LoVo (cell line): ENCODE measurements around the gene PMM1.
A peak's percentile ranks its signal among the peaks of the same experiment; 100 is the strongest.
"Not testable (repeated sequence)": the region's sequence is repeated elsewhere in the genome, so short reads cannot be mapped to it uniquely, and the experiment has no call there.

Source experiments
- DNase-seq: peaks from one replicate; pipeline ENCODE4 v3.0.0-alpha.2; 2016; ENCODE audit warnings: low spot score

PMM1 gene

GRCh38 chr22:41589391-41590241 is at the start of gene PMM1:
PMM1 (minus strand) TSS chr22:41589840; CDS start chr22:41589805, 35 bp downstream.
- DNase-seq: peak; percentile 99

DNA sequence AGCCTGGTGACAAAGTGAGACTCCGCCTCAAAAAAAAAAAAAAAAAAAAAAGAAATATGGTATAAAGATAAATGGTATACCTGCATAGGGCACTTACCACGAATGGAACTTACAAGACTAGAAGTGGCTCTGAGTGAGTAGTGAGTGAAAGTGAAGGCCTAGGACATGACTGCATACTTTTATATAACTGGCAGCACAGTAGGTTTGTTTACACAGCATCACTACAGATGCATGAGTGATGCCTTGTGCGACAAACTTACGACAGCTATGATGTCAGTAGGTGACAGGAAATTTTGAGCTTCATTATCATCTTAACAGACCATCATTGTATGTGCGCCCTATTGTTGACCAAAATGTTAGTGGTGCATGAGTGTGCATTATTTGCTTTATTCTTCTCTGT is 49.1 kb upstream of the PMM1 start:
- no peak for DNase-seq

- no peak for DNase-seq
These were observed 48.5 kb upstream of the PMM1 start for GRCh38 chr22:41638124-41638523.

- not testable (repeated sequence) for DNase-seq
These were observed 48.0 kb upstream of the PMM1 start for GRCh38 chr22:41637623-41638022.

DNA sequence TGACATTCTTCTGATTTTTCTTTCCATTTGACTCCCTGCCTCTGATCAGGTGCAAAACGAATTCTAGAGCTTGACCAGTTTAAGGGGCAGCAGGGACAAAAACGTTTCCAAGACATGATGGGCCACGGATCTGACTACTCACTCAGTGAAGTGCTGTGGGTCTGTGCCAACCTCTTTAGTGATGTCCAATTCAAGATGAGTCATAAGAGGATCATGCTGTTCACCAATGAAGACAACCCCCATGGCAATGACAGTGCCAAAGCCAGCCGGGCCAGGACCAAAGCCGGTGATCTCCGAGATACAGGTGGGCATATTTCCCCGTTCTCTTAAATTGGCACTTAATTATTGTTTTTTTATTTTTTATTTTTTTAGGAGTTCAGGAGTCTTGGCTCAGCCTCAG is 46.8 kb upstream of the PMM1 start:
- DNase-seq: no peak

DNA sequence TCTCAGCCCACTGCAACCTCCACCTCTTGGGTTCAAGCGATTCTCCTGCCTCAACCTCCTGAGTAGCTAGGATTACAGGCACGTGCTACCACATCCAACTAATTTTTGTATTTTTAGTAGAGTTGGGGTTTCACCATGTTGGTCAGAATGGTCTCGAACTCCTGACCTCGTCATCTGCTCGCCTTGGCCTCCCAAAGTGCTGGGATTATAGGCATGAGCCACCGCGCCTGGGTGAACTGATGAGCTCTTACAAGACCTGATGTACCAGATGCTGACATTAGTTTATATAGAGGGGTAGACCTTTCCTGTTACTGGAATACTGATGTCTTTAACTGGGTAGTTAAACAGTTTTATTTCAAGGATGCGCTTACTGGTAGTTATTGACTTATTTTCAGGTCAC is 45.0 kb upstream of the PMM1 start:
- not testable (repeated sequence) for DNase-seq

- DNase-seq: not testable (repeated sequence)
These were observed 42.0 kb upstream of the PMM1 start for GRCh38 chr22:41631615-41632014.

- not testable (repeated sequence) for DNase-seq
These were observed 41.5 kb upstream of the PMM1 start for GRCh38 chr22:41631115-41631514.

GRCh38 chr22:41625577-41625976 is 35.9 kb upstream of the PMM1 start:
- no peak for DNase-seq

DNA sequence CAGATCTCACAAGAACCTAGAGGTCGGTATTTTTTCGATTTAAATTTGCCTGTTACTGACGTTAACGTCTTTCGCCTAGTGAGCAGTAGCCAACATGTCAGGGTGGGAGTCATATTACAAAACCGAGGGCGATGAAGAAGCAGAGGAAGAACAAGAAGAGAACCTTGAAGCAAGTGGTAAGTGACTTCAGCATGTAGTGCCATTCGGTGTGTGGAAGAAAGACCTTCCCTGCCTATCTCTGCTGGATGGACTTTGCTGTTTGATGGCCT is 32.2 kb upstream of the PMM1 start:
- DNase-seq: no peak

DNA sequence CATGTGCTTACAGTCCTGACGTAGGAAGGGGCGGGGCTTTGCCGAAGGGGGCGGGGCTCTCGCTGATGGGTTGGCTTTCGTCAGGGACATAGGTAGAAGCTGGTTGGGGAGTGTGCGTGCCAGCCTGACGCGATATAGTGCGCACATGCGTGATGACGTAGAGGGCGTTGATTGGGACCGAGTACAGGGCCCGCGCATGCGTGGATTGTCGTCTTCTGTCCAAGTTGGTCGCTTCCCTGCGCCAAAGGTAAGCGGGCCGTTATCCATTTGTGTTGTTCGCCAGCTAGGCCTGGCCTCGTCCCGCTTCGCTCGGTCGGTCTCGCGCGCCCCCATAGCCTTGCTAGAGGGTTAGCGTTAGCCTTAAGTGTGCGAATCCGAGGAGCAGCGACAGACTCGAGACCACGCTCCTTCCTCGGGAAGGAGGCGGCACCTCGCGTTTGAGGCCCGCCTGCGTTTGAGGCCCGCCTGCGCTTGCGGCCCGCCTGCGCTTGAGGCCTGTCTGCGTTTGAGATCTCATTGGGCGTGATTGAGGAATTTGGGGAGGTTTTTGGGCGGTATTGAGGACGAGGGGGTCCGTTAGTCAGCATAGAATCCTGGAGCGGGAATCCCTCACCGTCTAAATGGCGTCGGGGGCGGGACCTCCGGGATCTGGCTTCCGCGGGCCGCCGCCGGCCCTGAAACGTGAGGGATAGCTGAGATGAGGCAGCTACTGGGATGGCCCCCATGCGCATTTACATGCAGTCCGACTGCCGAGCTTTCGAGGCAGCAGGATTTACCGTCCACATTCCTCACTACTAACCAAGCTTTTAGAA is 31.7 kb upstream of the PMM1 start, which contains the start of gene XRCC6:
TSS of gene XRCC6 (plus strand) at position 197 of the 812 bp plus-strand sequence. CDS start 710 bp downstream, outside the sequence.
- peak; percentile 100 for DNase-seq

DNA sequence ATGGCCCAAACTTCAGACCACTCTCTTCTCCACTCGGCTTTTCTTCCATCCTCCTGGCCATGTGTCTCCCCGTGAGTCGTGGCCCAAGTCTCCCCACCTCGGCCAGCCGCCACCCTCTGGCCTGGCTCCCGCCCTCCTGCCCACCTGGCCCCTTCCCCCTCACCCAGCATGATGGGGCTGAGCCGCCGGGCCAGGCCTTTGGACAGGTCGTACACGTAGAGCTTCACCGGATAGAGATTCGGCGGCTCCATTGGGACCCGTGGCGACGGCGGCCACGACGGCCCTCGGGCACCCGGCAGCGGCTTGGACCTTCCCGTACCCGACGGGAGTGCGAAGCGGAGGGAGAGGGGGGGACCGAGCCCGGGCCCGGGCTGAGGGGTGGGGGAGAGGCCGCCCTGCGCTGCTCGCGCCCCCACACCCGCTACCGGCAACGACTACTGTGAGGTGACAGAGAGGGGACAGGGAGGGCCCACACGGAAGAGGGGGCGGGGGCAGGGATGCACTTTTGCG is 31.0 kb upstream of the PMM1 start, which contains the start of gene DESI1:
TSS of gene DESI1 (minus strand) at position 455 of the 510 bp plus-strand sequence. CDS start at position 251, 204 bp downstream.
- DNase-seq: no peak

- DNase-seq: peak; percentile 51
These were observed 30.4 kb upstream of the PMM1 start for GRCh38 chr22:41619979-41620588.

- DNase-seq: no peak
These were observed 23.8 kb upstream of the PMM1 start for GRCh38 chr22:41613456-41613855.

GRCh38 chr22:41612603-41613306 is 23.1 kb upstream of the PMM1 start:
- DNase-seq: no peak

GRCh38 chr22:41608386-41608785 is 18.7 kb upstream of the PMM1 start:
- no peak for DNase-seq

- no peak for DNase-seq
These were observed 14.3 kb upstream of the PMM1 start for GRCh38 chr22:41603873-41604332.

GRCh38 chr22:41600976-41601375 is 11.3 kb upstream of the PMM1 start:
- no peak for DNase-seq

DNA sequence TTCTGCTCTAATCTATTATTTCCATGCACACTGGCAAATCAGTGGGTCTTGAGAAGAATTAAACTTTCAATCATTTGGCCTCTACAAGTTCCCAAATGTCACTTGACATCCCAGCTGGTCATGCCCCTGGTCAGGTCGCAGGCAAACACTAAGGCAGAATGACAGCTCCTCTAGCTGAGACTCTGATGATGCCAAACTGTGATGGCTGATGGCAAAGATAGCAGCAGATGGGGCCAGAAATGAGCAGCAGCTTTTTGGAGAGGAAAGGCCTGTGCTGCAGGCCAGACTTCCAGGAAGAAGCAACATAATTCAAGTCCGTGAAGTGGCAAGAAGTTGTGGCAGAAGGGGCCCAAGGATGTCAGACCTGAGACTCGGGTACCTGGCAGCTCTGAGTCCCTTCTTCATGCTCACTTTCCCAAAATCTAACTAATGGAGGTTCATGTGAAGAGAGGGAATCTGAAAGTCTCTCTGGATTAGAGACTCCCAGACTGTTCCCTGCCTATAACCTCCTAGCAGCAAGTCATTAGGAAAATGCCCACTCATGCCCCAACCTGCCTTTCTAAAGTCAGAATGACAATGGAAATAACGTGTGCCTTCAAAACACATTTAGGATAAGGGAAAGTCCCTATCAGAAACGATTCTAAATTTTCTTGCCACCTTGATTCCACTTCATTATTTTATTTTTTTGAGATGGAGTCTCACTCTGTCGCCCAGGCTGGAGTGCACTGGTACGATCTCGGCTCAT is 9.4 kb upstream of the PMM1 start:
- no peak for DNase-seq

DNA sequence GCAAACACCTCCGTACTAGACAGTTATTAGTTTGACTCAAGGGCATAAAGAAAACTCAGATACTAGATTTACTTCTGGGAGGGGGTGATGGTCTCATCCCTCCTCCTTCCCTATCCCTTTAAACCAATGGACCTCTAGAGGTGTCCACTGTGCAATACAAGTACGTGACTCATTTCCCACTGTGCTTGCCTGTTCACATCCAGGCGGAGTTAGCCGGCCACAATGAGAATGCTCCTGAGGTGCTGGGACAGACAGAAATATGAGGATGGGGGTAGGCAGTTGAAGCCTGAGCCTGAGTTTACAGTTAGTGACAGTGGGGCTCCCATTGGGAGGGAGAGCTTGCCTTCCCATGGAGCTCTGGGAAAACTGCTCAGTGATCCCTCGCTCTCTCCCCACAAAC is 8.4 kb upstream of the PMM1 start:
- no peak for DNase-seq

GRCh38 chr22:41597635-41597953 is 8.0 kb upstream of the PMM1 start:
- DNase-seq: no peak
